Measurements from ENCODE around the gene CFTR.

DNA sequence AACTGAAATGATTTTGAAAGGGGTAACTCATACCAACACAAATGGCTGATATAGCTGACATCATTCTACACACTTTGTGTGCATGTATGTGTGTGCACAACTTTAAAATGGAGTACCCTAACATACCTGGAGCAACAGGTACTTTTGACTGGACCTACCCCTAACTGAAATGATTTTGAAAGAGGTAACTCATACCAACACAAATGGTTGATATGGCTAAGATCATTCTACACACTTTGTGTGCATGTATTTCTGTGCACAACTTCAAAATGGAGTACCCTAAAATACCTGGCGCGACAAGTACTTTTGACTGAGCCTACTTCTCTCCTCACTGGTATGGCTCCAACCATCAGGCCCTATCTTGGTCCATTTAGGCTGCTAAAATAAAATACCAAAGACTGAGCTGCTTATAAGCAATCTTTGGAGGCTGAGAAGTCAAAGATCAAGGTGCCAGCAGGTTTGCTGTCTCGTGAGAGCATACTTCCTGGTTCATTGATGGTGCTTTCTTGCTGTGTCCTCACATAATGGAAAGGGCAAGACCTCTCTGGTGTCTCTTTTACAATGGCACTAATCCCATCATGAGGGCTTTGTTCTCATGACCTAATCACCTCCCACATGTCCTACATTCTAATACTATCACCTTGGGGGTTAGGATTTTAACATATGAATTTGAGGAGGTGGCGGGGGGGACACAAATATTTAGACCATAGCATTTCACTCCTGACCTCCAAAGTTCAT lies 173.3 kb downstream of the CFTR start:
- TF ChIP-seq, protein P1, sequence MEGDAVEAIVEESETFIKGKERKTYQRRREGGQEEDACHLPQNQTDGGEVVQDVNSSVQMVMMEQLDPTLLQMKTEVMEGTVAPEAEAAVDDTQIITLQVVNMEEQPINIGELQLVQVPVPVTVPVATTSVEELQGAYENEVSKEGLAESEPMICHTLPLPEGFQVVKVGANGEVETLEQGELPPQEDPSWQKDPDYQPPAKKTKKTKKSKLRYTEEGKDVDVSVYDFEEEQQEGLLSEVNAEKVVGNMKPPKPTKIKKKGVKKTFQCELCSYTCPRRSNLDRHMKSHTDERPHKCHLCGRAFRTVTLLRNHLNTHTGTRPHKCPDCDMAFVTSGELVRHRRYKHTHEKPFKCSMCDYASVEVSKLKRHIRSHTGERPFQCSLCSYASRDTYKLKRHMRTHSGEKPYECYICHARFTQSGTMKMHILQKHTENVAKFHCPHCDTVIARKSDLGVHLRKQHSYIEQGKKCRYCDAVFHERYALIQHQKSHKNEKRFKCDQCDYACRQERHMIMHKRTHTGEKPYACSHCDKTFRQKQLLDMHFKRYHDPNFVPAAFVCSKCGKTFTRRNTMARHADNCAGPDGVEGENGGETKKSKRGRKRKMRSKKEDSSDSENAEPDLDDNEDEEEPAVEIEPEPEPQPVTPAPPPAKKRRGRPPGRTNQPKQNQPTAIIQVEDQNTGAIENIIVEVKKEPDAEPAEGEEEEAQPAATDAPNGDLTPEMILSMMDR (IDR thresholded peaks at IDR 0.05): no peak
- TF ChIP-seq POLR2A (IDR thresholded peaks at IDR 0.05) (no peak), POLR2AphosphoS5 (IDR thresholded peaks at IDR 0.05) (no peak)
